Measurements from ENCODE around the gene KRTAP21-3.
"Not testable (repeated sequence)": the region's sequence is repeated elsewhere in the genome, so short reads cannot be mapped to it uniquely, and the experiment has no call there.

KRTAP21-3 gene, protein sequence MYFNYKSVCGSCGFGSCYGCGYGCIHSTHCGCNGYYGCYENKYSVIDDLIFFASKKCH

DNA sequence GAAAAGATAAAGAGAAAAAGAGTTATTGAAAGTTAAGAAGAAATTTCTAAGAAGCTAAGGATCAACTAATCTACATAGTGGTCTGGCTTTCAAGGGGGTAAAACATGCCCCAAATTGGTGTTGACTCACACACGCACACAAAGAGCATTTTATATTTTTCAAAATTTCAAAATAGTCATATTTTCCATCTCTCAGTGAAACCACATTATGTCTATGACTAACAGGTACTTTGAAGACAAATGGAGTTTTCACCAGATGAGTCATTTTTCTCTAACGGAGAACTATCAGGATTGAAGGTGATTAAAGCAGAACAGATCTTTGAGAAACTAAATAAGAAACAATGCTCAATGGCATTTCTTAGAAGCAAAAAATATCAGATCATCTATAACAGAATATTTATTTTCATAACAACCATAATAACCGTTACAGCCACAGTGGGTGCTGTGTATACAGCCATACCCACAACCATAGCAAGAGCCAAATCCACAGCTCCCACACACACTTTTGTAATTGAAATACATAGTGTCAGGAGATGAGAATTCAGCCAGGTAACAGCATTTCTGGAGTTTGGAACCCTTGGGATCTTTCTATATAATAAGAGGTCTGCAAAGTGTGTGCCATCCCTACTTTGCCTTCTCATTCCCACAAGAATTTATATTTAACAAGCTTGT lies at the start of gene KRTAP21-3:
Gene KRTAP21-3 (minus strand): TSS at position 539 of the 671 bp plus-strand sequence. CDS start 18 bp downstream, at position 521.
- TF ChIP-seq GATA3 (IDR thresholded peaks at IDR 0.05; ENCODE audit: low read depth, low read length), result no peak
- TF ChIP-seq GATA2 (IDR thresholded peaks at IDR 0.05; ENCODE audit: low read depth, low read length), result no peak

DNA sequence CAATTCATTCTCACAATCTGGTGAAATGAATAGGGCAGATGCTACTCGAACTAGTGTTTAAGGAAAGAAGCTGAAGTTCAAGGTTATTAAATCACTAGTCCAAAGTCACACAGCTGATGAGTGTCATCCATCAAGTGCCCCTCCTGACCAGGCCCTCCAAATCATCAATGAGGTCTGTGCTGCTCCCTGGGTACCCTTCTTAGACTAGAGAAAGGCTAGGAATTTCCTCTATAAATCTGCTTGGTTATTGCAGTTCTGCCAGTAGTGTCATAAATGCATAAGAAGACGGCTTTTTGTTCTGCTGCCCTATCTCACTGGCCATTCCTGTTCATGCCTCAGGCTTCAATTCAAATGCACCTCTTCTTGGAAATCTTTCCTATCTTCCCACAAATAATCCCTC lies 42.2 kb upstream of the KRTAP21-3 start:
- TF ChIP-seq GATA3 (IDR thresholded peaks at IDR 0.05; ENCODE audit: low read depth, low read length) (no peak), GATA2 (IDR thresholded peaks at IDR 0.05; ENCODE audit: low read depth, low read length) (no peak)

DNA sequence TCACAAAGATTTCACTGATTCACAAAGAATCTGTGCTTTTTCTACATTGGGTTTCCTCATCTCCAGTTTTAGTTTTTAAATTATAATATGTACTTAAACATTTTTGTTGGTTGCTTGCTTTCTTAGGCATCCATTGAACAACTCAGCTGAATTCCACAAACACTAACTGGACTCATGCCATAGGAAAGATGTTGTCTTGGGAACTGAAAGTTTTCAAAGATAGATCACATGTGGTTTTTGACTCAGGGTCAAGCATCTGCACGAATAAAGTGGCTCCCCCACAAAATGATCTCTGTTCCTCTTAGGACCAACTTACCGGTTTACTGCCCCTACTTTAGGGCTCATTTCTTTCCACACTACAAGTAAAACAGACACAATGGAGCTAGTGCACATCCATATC lies 39.7 kb upstream of the KRTAP21-3 start:
- no peak for TF ChIP-seq GATA3 (IDR thresholded peaks at IDR 0.05; ENCODE audit: low read depth, low read length)
- no peak for TF ChIP-seq GATA2 (IDR thresholded peaks at IDR 0.05; ENCODE audit: low read depth, low read length)

DNA sequence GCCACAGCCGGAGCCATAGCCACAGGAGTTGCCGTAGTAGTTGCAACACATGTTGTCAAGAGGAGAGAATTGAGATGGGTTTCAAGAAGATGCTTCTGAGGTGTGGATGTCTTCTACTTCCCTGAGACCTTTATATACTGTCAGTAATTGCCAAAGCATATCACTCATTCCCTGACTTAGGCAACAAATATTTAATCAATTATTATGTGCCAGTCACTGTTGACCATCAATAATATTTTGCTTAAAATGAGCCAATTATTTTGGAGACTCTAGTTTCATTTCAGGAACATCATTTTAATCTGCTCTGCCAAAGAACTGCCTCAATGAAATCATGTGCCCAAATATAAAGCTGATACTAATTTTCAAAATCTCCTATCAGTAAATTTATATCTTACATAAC lies 36.8 kb upstream of the KRTAP21-3 start, which contains the start of gene KRTAP21-1:
Gene KRTAP21-1 (minus strand): TSS at position 101 of the 400 bp plus-strand sequence. CDS start 50 bp downstream, at position 51.
- not testable (repeated sequence) for TF ChIP-seq GATA3, GATA2 (IDR thresholded peaks at IDR 0.05; ENCODE audit: low read depth, low read length)

DNA sequence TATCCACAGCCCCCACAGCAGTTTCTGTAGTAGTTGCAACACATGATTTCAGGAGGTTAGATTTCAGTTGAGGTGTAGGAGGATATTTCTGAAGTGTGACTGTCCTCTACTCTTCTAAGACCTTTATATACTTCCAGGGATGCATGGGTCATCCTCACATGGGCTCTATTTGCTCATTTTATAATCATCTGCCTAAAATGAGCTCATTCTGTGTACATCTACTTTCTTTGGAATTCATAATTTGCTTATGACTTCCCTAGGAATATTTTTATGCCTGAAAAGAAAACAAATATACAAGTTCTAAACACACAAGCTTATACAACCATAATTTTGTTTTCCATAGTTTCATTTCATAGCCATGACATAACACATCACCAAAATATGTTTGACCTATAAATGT lies 28.6 kb upstream of the KRTAP21-3 start, which contains the start of gene KRTAP21-2:
Gene KRTAP21-2 (minus strand): TSS at position 101 of the 400 bp plus-strand sequence. CDS start 57 bp downstream, at position 44.
- TF ChIP-seq GATA3 (IDR thresholded peaks at IDR 0.05; ENCODE audit: low read depth, low read length) (no peak), GATA2 (IDR thresholded peaks at IDR 0.05; ENCODE audit: low read depth, low read length) (no peak)

DNA sequence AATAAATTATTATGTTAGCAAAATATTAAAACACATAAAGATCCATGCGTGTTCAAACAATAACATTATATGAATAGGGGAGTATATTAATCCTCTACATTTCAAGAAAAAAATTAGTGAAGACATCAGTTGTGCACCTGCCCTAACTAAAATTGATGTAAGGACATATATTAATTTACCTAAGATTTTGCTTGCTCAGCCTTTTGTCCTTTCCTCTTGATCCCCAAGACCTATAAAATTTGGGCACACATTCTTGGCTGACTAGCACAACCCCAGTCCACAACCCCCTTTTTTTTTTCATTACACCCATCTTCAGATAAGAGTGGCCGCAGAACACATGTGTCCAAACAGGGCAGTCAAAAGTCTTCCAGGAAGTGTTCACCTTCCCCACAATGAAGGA lies 21.9 kb upstream of the KRTAP21-3 start:
- no peak for TF ChIP-seq GATA3 (IDR thresholded peaks at IDR 0.05; ENCODE audit: low read depth, low read length)
- TF ChIP-seq GATA2 (IDR thresholded peaks at IDR 0.05; ENCODE audit: low read depth, low read length), result no peak

DNA sequence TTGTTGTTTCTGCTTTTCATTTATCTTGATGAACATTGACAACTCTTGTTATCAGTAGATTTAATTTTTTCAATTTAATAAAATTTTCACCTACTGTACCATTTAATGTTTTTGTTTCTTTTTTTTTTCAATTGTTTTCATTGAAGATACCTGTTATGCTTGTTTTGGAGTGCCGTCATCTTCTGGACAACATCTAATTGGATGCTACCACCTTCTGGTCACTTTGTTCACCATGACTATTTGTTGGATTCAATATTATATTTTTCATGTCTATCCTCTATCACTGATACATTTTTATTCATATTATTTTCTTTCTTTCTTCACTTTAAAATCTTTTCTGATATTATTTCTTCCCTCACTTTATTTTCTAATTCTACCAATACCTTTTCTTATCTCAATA lies 14.4 kb upstream of the KRTAP21-3 start:
- TF ChIP-seq GATA2 (IDR thresholded peaks at IDR 0.05; ENCODE audit: low read depth, low read length), result no peak
- TF ChIP-seq GATA3 (IDR thresholded peaks at IDR 0.05; ENCODE audit: low read depth, low read length), result no peak

DNA sequence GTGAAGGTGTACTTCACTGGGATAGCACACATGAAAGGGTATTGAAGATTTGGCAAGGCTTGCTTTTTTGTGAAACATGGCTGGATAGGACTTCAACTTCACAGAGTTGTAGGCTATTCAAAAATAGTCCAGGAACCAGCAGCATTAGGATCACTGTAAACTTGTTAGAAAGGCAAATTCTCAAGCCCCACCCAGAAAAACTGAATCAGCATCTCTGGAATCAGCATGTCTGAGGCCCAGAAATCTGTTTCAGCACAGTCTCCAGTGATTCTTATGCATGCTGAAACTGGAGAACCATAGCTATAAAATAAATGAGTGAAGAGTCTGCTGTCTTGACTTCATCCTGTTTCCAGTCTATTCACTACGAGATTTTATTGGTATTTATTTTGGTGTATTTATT lies 8.1 kb upstream of the KRTAP21-3 start:
- TF ChIP-seq GATA3 (IDR thresholded peaks at IDR 0.05; ENCODE audit: low read depth, low read length) (no peak), GATA2 (IDR thresholded peaks at IDR 0.05; ENCODE audit: low read depth, low read length) (no peak)

DNA sequence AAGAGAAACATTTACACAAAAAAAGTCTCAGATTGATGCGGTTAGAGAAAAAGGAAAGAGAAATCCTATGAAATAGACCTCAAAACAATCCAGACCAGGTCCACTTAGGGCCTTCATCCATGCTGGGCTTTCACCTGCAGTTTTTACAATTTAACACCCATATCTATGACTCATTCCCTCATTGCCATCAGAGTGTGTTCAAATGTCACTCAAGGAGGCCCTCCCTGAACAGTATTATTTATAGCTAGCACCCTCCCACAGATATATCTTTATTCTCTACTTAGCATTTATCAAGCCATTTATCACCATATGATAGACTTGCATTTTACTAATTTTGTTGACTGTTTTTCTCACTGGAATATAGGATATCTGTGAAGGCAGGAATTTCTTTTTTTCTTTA lies 824 bp upstream of the KRTAP21-3 start:
- no peak for TF ChIP-seq GATA3 (IDR thresholded peaks at IDR 0.05; ENCODE audit: low read depth, low read length)
- no peak for TF ChIP-seq GATA2 (IDR thresholded peaks at IDR 0.05; ENCODE audit: low read depth, low read length)

DNA sequence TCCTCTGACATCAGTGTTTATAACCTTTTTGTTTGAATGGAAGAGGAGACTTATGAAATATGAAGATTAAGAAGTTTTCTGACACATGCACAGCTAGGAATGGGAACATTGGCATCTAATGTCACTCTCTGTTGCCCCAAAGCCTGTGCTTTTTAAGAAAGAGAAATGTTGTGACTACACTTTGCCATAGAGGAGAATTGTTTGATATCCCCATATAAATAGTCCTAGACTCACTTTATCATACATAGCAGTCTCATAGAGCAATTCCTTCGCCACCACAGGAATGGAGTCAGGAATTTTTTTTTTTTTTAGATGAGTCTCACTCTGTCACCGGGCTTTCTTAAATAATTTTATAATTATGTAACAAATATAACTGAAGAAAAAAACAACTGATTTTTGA lies 1.5 kb downstream of the KRTAP21-3 start:
- TF ChIP-seq GATA2 (IDR thresholded peaks at IDR 0.05; ENCODE audit: low read depth, low read length) (no peak), GATA3 (IDR thresholded peaks at IDR 0.05; ENCODE audit: low read depth, low read length) (no peak)

DNA sequence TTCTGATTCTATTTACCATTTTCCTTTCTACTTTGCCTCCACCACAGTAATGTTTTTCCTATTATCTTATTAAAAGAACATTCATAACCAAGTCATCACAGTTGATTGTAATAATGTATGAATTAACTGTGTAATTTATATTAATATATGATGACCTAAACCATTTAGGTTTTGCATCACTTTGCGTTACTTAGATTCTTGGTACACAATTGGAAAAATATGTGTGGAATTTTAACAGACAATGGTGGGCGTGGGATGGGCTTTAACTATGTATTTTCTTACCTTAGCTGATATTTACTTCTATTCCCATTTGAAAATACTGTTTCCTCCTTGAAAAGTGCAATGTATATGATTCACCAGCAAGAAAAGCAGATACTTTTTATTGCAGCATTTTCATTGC lies 3.6 kb downstream of the KRTAP21-3 start:
- TF ChIP-seq GATA2 (IDR thresholded peaks at IDR 0.05; ENCODE audit: low read depth, low read length) (no peak), GATA3 (IDR thresholded peaks at IDR 0.05; ENCODE audit: low read depth, low read length) (no peak)

DNA sequence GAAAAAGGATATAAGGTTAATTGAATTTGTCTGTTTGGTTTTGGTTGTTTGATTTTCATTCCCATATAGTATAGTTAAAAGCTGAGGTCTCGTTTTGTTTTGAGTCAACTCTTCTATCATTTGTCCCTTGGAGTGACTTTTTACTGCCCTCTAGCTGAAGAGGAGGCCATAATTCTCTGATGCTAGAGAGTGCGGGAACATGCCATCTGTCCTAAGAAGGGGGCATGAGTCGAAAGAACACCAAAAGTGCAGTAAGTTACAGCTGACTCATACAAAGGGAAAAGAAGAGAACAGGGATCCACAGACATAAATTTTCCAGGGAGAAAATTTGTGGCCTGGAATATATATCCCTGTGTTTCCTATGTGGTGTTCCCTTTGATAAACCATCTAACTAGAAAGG lies 4.1 kb downstream of the KRTAP21-3 start:
- TF ChIP-seq GATA3 (IDR thresholded peaks at IDR 0.05; ENCODE audit: low read depth, low read length), result no peak
- TF ChIP-seq GATA2 (IDR thresholded peaks at IDR 0.05; ENCODE audit: low read depth, low read length), result no peak

DNA sequence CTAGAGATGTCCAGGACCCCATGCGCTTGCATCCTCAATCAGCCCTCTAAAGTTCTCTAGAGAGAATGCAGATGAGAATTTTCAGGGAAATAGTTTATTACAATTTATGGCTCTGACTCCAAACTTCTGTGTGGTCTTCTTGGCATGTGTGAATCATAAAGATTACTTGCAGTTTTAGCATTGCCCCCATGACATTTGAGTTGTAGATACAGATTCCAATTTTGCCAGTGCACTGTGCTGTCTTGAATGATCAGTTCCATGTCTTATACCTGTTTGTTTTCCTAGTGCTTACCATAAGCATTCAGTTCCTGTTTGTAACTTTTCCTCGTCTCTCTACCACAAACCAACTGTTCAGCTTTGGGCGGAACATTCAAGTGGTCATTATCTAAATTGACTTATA lies 4.8 kb downstream of the KRTAP21-3 start:
- no peak for TF ChIP-seq GATA3 (IDR thresholded peaks at IDR 0.05; ENCODE audit: low read depth, low read length)
- no peak for TF ChIP-seq GATA2 (IDR thresholded peaks at IDR 0.05; ENCODE audit: low read depth, low read length)

DNA sequence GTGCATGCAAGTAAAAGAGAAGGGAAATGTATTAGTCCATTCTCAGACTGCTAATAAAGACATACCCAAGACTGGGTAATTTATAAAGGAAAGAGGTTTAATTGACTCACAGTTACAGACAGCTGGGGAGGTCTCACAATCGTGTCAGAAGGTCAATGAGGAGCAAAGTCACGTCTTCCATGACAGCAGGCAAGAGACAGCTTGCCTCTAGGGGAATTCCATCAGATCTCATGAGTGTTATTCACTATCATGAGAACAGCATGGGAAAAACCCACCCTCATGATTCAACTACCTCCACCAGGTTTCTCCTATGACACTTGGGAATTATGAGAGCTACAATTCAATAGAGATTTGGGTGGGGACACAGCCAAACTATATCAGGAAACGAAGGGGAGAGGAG lies 8.1 kb downstream of the KRTAP21-3 start:
- TF ChIP-seq GATA2 (IDR thresholded peaks at IDR 0.05; ENCODE audit: low read depth, low read length) (no peak), GATA3 (IDR thresholded peaks at IDR 0.05; ENCODE audit: low read depth, low read length) (no peak)

DNA sequence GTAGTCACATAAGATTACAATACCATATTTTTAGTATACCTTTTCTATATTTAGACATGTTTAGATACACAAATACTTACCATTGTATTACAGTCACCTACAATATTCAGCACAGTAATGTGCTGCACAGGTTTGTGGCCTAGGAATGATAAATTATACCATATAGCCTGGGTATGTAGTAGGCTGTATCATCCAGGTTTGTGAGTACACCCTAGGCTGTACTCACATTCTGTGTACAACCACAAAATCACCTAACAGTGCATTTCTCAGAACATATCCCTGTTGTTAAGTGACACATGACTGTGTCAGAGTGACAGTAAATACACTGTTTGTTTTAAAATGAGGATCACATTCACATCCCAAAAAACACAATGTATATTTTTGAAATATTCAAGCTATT lies 11.2 kb downstream of the KRTAP21-3 start:
- TF ChIP-seq GATA2 (IDR thresholded peaks at IDR 0.05; ENCODE audit: low read depth, low read length), result no peak
- TF ChIP-seq GATA3 (IDR thresholded peaks at IDR 0.05; ENCODE audit: low read depth, low read length), result no peak

Data from SH-SY5Y (cell line).